Kidney (tissue), 14 donors: ENCODE results near the gene SDK1. TPM values are rescaled to one million over a fixed set of nuclear protein-coding genes. Genes with fewer than 3 reads are reported as not detected.

Experiments
- DNase-seq, 5 donors: peaks; one replicate each; pipeline ENCODE4 v3.0.0-alpha.2; 2013 to 2020
- FAIRE-seq: peaks from 2 replicates; lab custom pipeline; 2012; peaks lifted over from hg19 to GRCh38; lab: Jason Lieb, UNC
- H3K27ac ChIP-seq, 2 donors: one replicate each; pipeline ENCODE4 v1.7.0; 2013; ENCODE audit warnings: low read depth in 2 of 2, low read length in 2 of 2, inconsistent platforms in 1 of 2
- H3K27me3 ChIP-seq: one replicate; pipeline ENCODE4 v1.7.1; 2013; ENCODE audit warnings: low read length, inconsistent platforms; ENCODE audit not compliant: control insufficient read depth, insufficient read depth
- H3K36me3 ChIP-seq, 3 donors: one replicate each; pipeline versions ENCODE4 v1.7.0 to v1.7.1; 2013; ENCODE audit warnings: low read length in 3 of 3, control low read depth in 1 of 3, inconsistent platforms in 1 of 3; ENCODE audit not compliant: insufficient read depth in 3 of 3, control insufficient read depth in 2 of 3
- H3K4me1 ChIP-seq, 3 donors: one replicate each; pipeline versions ENCODE4 v1.7.0 to v1.7.1; 2013; ENCODE audit warnings: low read length in 3 of 3, inconsistent platforms in 1 of 3, low read depth in 1 of 3; ENCODE audit not compliant: control insufficient read depth in 2 of 3, insufficient read depth in 2 of 3
- H3K4me3 ChIP-seq, 3 donors: one replicate each; pipeline versions ENCODE4 v1.7.0 to v1.8.1; 2013; ENCODE audit warnings: low read length in 3 of 3, control low read depth in 1 of 3, inconsistent platforms in 1 of 3
- H3K9ac ChIP-seq, 3 donors: one replicate each; pipeline versions ENCODE4 v1.7.0 to v1.7.1; 2013; ENCODE audit warnings: low read length in 3 of 3, control low read depth in 1 of 3, inconsistent platforms in 1 of 3
- H3K9me3 ChIP-seq, 3 donors: one replicate each; pipeline versions ENCODE4 v1.7.0 to v1.7.1; 2013; ENCODE audit warnings: low read length in 3 of 3, control low read depth in 1 of 3, inconsistent platforms in 1 of 3; ENCODE audit not compliant: control insufficient read depth in 2 of 3, insufficient read depth in 1 of 3
- intact Hi-C: fragments of 100-400 bp; cut with DNase I; formaldehyde crosslinking; loops from one replicate; pipeline ENCODE4 v1.11.1; 2022
- polyA plus RNA-seq: library from polyadenylated mRNA; stranded (reverse); fragments of 350-450 nt; fragmentation: Illumina TruSeq; extraction: RNeasy Lipid Tissue Mini Kit (QIAGEN cat#74804); gene quantifications from one replicate; pipeline ENCODE4 v1.2.3, GENCODE V29; 2014; ENCODE audit warnings: low read depth, low replicate concordance; ENCODE audit not compliant: insufficient read depth
- total RNA-seq: library from RNA; stranded (reverse); fragmentation: NEBNext Ultra II Directional; extraction: Animal tissue kit (Norgen Biotek cat#: 25700); gene quantifications from one replicate; pipeline ENCODE4 v1.2.1, GENCODE V29; 2021
- TF ChIP-seq, protein P1 (sequence below): IDR thresholded peaks from 3 replicates; pipeline ENCODE4 v1.5.1; 2012; ENCODE audit warnings: mild to moderate bottlenecking, moderate library complexity, borderline replicate concordance; ENCODE audit not compliant: insufficient read depth; ENCODE audit errors: extremely low read depth
- donor health status: control.
- donor health status: control.
- donor health status: control.
- donor health status: control.
- donor health status: control.
- donor health status: DM: yes; HTN: yes; CAD: no.
- donor health status: Normal renal cell carcinoma (clear cell type).

The SDK1 gene
- total and polyA plus RNA-seq, 2 donors from 2014 or later, result 2.0 to 38.3 TPM

DNA sequence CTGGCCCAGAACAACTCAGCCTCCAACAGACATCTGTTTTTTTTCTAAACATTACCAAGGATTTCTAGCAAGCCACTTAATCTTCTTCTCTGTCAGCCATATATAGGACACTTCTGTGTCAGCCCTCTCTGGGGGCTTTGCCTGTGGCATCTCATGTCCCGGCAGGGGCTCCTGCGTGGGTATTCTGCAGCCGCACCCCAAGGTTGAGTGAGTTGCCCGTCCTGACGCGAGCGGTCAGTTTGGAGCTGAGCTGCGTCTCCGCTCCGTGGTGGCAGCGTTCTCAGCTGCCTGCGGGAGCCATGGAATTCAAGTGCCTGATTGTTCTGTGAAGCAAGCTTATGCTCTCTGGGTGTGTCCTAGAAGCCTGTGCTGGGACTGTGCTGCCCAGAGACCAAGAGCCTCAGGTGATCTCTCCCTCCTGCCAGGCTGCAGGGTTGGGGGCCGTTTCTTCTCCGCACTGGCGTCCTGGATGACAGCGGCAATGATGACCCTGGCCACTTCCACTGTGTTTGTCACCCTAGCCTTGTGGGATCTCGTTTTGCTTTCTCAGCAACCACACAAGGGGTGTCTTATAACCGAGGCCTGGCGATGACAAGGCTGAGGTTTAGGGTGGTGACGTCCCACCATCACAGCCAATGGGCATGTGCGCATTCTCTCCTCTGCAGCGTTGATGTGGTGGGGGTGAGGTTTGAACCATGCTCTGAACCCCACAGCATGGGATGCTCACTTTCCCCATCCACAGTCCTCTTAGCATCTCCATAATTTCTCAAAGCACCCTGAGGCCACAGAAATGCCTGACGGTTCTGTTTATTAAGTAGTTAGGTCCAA, 768.4 kb downstream of the SDK1 start:
- H3K9me3 ChIP-seq, result no peaks in the 10 kb centered on the region
- H3K36me3 ChIP-seq, result no peaks in the 10 kb centered on the region
- no peak for FAIRE-seq
- intact Hi-C loops, result no loop called here
- DNase-seq, result no peak
- TF ChIP-seq, protein P1, sequence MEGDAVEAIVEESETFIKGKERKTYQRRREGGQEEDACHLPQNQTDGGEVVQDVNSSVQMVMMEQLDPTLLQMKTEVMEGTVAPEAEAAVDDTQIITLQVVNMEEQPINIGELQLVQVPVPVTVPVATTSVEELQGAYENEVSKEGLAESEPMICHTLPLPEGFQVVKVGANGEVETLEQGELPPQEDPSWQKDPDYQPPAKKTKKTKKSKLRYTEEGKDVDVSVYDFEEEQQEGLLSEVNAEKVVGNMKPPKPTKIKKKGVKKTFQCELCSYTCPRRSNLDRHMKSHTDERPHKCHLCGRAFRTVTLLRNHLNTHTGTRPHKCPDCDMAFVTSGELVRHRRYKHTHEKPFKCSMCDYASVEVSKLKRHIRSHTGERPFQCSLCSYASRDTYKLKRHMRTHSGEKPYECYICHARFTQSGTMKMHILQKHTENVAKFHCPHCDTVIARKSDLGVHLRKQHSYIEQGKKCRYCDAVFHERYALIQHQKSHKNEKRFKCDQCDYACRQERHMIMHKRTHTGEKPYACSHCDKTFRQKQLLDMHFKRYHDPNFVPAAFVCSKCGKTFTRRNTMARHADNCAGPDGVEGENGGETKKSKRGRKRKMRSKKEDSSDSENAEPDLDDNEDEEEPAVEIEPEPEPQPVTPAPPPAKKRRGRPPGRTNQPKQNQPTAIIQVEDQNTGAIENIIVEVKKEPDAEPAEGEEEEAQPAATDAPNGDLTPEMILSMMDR, result no peak
- H3K27me3 ChIP-seq, result no peaks in the 10 kb centered on the region
- no peak overlapping the region for H3K4me3 ChIP-seq
- no peak overlapping the region for H3K27ac ChIP-seq
- no peaks in the 10 kb centered on the region for H3K4me1 ChIP-seq
- H3K9ac ChIP-seq, result no peak overlapping the region

DNA sequence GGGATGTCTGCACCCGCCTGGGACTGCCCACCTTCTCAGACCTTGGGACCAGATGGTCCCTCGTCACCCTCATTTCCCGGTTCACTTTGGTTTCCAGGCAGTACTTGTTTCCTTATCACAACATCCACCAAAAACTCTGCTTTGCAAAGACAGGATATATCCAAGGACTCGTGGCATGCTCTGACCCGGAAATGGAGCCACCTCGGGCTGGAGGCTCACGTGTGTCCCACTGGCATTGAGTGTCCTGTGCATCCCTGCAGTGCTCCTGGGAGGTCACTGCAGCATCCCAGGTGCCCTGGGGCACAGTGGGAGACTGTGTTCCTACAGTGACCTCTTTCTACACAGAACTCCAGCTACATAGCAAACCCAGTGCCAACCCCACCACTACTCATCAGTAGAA, 769.2 kb downstream of the SDK1 start:
- Histone ChIP-seq H3K9me3 (no peaks in the 10 kb centered on the region), H3K4me3 (no peak overlapping the region), H3K9ac (no peak overlapping the region), H3K27me3 (no peaks in the 10 kb centered on the region), H3K36me3 (no peaks in the 10 kb centered on the region), H3K4me1 (no peaks in the 10 kb centered on the region), H3K27ac (no peak overlapping the region)
- DNase-seq (no peak), FAIRE-seq (no peak)
- TF ChIP-seq, protein P1, result no peak
- intact Hi-C loops, result no loop called here

DNA sequence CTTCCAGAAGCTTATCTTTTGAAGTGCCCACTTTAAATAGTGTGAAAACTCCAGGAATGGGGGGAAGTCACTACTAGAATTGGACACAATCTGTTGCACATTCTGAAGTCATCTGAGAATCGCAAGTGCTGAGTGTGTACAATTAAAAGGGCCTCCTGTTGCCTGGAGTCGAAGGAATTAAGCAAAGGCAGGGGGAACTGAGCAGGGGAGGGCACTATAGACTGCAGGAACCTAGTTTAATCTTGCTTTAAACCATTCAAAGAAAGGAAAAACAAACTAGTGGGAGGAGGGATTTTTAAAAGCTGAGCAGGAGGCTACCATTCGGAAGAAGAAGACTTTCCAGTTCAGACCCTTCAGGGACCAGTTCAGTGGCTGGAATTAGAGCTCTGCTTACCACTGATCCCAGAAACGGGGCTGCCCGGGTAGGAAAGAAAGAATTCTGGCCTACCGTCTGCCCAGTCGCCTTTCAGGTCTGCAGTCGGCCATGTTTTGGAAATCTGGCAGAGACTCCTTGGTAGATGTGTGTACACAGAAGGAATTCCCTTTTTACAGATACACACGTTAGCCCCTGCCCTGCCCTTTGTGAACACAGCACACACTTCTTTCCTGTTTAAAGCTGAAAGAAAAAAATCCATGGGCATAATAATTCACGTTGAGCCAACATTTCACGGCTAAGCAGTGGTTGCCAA, 770.5 kb downstream of the SDK1 start:
- TF ChIP-seq, protein P1, result no peak
- H3K9ac ChIP-seq, result no peak overlapping the region
- FAIRE-seq, result no peak

More for the DNA sequence above, 770.5 kb downstream of the SDK1 start:
- Histone ChIP-seq H3K27ac (no peak overlapping the region), H3K4me1 (no peaks in the 10 kb centered on the region), H3K27me3 (no peaks in the 10 kb centered on the region), H3K4me3 (no peak overlapping the region), H3K36me3 (no peaks in the 10 kb centered on the region), H3K9me3 (no peaks in the 10 kb centered on the region)
- intact Hi-C loops, result no loop called here
- peak in 1 of 5 donors; percentile 25 for DNase-seq
